ENCODE data around the gene PDZD2.

The PDZD2 gene

DNA sequence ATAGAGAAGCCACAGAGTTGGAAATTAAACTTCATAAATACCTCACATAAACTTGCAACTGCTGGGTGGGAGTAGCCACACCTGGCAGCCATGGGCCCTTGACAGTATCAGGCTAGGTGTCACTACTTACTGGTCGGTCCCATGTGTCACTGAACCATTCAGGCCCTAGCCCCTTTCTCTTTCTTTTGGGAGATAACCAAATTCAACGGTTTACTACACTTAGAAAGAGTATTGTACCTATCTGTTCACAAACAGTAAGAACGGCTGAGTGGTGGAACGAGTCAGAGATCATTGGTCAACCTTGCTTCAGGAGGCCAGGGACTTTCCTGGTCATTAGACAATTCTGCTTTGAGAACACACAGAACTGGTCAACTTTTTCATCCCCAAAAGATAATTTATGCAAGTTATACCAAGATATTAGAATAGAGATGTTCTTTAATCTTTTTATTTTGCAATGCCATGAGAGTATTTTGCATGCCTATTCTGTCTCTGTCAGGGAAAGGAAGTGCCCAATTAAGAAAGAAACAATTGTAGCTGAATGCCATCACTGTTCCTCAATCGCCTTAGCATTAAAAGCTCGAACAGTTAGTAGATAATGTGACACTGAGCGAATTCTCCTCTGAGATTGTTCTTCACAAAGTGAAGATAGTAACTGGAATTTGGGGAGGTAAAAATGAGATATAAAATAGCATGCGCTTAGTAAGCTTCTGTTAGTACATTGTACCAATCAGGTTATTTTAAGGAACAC lies 484.3 kb downstream of the PDZD2 start:
- H3K36me3 ChIP-seq (ENCODE audit: control insufficient read depth, insufficient read depth, low read length) = peaks cover 28% of the 10 kb centered on the region
- H3K4me1 ChIP-seq (ENCODE audit: control insufficient read depth, insufficient read depth, low read length, poor library complexity, severe bottlenecking) = no peaks in the 10 kb centered on the region
- H3K9me3 ChIP-seq (ENCODE audit: control insufficient read depth, low read length) = no peaks in the 10 kb centered on the region
- no peak overlapping the region for H3K27ac ChIP-seq (ENCODE audit: insufficient read depth, low read length, poor library complexity, severe bottlenecking)
- no peaks in the 10 kb centered on the region for H3K27me3 ChIP-seq (replicated peaks; ENCODE audit: control insufficient read depth, insufficient read depth, low read length, poor library complexity, severe bottlenecking)
- H3K4me3 ChIP-seq (ENCODE audit: insufficient read depth, low read depth, low read length, poor library complexity, severe bottlenecking) = no peak overlapping the region
- DNase-seq = no peak

DNA sequence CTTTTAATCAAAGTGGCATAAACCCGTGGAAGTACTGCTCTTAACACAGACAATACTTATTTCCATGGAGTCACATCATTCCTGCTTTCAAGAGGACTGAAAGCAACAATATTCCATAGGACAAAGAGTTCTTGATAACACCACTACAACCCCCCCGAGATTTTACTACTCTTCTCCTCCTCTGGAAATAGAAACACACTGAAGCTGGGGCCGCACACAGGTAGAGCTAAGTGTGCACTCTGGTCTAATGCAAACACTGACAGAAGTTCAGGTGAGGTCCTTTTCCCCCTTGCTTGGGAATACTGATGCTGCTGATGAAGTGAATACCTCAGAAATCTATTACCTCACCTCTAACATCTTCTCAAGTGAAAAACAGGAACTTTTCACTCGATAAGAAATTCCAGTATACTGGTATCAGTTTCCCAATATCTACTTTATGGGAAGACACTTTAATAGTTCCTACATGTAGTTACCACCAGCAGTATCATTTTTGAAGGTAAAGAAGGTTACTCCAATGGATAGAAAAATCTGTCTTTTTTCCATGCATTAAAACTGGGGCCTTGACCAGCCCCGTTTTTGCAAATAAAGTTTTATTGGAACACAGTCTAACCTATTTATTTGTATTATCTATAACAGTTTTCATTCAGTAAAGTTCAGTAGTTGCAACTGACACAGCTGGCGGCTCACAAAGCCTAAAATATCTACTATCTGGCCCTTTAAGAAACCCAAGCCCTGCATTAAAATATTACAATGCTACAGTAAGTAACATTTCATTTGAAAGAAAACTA lies 485.2 kb downstream of the PDZD2 start:
- no peak for DNase-seq
- H3K36me3 ChIP-seq (ENCODE audit: control insufficient read depth, insufficient read depth, low read length) = peaks cover 28% of the 10 kb centered on the region
- no peaks in the 10 kb centered on the region for H3K9me3 ChIP-seq (ENCODE audit: control insufficient read depth, low read length)

DNA sequence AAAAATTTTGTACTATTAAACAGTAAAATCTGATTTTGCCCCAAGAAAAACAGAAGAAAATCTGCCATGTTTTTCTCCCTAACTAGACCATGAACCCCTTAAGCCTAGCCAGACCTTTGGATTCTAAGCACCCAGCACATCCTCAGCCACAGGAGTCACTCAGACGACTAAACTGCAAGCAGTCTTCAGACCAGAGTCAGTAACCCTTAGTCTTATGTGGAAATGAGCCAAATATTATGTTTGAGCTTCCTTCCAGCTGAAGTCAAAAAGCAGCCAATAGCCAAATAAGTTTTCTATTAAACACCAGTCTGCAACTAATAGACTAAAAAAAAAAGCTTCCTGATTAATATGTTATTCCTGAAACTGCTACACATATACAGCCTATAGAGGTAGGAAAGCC lies 487.8 kb downstream of the PDZD2 start:
- peaks cover 22% of the 10 kb centered on the region for H3K36me3 ChIP-seq (ENCODE audit: control insufficient read depth, insufficient read depth, low read length)

More for the DNA sequence above, 485.2 kb downstream of the PDZD2 start:
- Histone ChIP-seq H3K4me1 (ENCODE audit: control insufficient read depth, insufficient read depth, low read length, poor library complexity, severe bottlenecking) (no peaks in the 10 kb centered on the region), H3K27ac (ENCODE audit: insufficient read depth, low read length, poor library complexity, severe bottlenecking) (no peak overlapping the region), H3K4me3 (ENCODE audit: insufficient read depth, low read depth, low read length, poor library complexity, severe bottlenecking) (no peak overlapping the region), H3K27me3 (replicated peaks; ENCODE audit: control insufficient read depth, insufficient read depth, low read length, poor library complexity, severe bottlenecking) (no peaks in the 10 kb centered on the region)

DNA sequence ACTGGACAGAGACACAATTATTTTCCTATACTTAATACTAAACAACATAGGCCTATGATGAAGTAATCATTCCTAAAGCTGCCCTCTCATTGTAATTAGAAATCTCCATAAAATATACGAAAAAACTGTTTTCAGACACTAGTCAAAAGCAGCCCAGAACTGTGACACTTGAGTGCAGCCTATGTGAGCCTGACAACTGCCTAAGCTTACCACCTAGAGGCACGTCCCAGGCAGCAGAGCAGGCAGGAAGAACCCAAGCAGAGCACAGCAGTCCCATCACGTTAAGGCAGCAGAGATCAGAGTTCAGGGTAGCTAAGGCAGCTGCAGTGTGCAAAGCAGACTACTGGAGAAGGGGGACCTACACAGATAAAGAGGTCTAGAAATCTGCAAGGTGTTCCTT lies 488.8 kb downstream of the PDZD2 start:
- Histone ChIP-seq H3K4me1 (ENCODE audit: control insufficient read depth, insufficient read depth, low read length, poor library complexity, severe bottlenecking) (no peaks in the 10 kb centered on the region), H3K27ac (ENCODE audit: insufficient read depth, low read length, poor library complexity, severe bottlenecking) (no peak overlapping the region)
- no peak for DNase-seq

More for the DNA sequence above, 487.8 kb downstream of the PDZD2 start:
- Histone ChIP-seq H3K27me3 (replicated peaks; ENCODE audit: control insufficient read depth, insufficient read depth, low read length, poor library complexity, severe bottlenecking) (no peaks in the 10 kb centered on the region), H3K4me3 (ENCODE audit: insufficient read depth, low read depth, low read length, poor library complexity, severe bottlenecking) (no peak overlapping the region), H3K4me1 (ENCODE audit: control insufficient read depth, insufficient read depth, low read length, poor library complexity, severe bottlenecking) (no peaks in the 10 kb centered on the region), H3K27ac (ENCODE audit: insufficient read depth, low read length, poor library complexity, severe bottlenecking) (no peak overlapping the region), H3K9me3 (ENCODE audit: control insufficient read depth, low read length) (no peaks in the 10 kb centered on the region)
- no peak for DNase-seq

DNA sequence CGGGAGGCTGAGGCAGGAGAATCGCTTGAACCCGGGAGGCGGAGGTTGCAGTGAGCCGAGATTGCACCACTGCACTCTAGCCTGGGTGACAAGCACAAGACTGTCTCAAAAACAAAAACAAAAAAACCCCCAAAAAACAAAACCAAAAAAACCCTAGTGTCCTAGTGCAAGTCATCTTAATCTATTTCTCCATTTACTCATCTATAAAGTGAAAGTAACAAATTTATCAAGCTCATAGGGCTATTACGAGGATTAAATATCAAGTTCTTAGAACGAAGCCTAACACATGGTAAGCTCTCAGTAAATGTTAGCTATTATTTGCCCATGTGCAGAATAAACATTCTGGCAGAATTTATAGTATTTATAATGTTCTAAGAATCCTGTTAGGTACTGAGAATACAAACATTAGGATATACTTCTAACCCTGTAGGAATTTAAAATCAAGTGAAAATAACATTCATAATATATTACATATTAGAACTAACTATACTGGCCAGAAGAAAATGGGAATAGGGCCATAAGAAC lies 490.2 kb downstream of the PDZD2 start:
- no peak overlapping the region for H3K4me3 ChIP-seq (ENCODE audit: insufficient read depth, low read depth, low read length, poor library complexity, severe bottlenecking)
- peaks cover 19% of the 10 kb centered on the region for H3K36me3 ChIP-seq (ENCODE audit: control insufficient read depth, insufficient read depth, low read length)
- DNase-seq = no peak
- H3K4me1 ChIP-seq (ENCODE audit: control insufficient read depth, insufficient read depth, low read length, poor library complexity, severe bottlenecking) = no peaks in the 10 kb centered on the region
- H3K27me3 ChIP-seq (replicated peaks; ENCODE audit: control insufficient read depth, insufficient read depth, low read length, poor library complexity, severe bottlenecking) = no peaks in the 10 kb centered on the region
- no peaks in the 10 kb centered on the region for H3K9me3 ChIP-seq (ENCODE audit: control insufficient read depth, low read length)
- no peak overlapping the region for H3K27ac ChIP-seq (ENCODE audit: insufficient read depth, low read length, poor library complexity, severe bottlenecking)

More for the DNA sequence above, 488.8 kb downstream of the PDZD2 start:
- Histone ChIP-seq H3K36me3 (ENCODE audit: control insufficient read depth, insufficient read depth, low read length) (peaks cover 22% of the 10 kb centered on the region), H3K4me3 (ENCODE audit: insufficient read depth, low read depth, low read length, poor library complexity, severe bottlenecking) (no peak overlapping the region), H3K27me3 (replicated peaks; ENCODE audit: control insufficient read depth, insufficient read depth, low read length, poor library complexity, severe bottlenecking) (no peaks in the 10 kb centered on the region), H3K9me3 (ENCODE audit: control insufficient read depth, low read length) (no peaks in the 10 kb centered on the region)

DNA sequence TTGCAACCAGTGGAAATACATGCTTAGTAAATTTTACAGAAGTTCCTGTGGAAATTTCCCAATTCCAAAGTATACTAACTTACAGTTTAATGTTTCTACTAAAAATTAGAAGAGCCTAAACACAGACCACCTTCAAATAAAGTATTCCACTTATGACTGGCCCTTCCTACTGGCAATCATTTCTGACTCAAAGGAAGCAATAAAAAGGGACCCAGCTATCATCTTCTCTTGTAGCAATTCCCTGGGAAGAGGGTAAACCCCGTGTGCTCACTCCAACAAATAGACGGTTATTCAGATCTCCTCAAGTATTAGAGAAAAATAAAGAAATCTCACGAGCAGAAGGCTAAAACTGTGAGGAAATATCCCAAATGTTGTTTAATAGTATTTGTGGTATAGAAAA lies 491.9 kb downstream of the PDZD2 start:
- no peaks in the 10 kb centered on the region for H3K9me3 ChIP-seq (ENCODE audit: control insufficient read depth, low read length)
- H3K4me3 ChIP-seq (ENCODE audit: insufficient read depth, low read depth, low read length, poor library complexity, severe bottlenecking) = no peak overlapping the region
- peaks cover 21% of the 10 kb centered on the region for H3K36me3 ChIP-seq (ENCODE audit: control insufficient read depth, insufficient read depth, low read length)
- no peaks in the 10 kb centered on the region for H3K4me1 ChIP-seq (ENCODE audit: control insufficient read depth, insufficient read depth, low read length, poor library complexity, severe bottlenecking)
- no peak overlapping the region for H3K27ac ChIP-seq (ENCODE audit: insufficient read depth, low read length, poor library complexity, severe bottlenecking)
- DNase-seq = no peak
- no peaks in the 10 kb centered on the region for H3K27me3 ChIP-seq (replicated peaks; ENCODE audit: control insufficient read depth, insufficient read depth, low read length, poor library complexity, severe bottlenecking)

DNA sequence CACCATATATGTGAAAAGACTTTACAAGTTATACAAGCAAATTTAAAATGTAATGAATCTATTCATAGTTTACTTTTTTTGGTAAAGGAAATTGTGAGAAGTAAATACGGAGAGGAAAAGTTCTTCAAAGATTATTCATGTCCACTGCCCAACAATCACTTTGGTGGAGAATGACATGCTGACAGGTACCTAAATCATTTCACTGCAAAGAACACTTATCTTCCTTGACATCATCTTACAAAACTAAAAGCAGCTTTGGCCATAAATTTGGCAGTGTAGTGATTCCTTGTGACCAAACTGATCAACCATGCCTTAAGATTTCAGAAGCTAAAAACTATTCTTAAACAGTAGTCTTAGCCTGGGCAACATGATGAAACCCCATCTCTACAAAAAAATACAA lies 492.7 kb downstream of the PDZD2 start:
- Histone ChIP-seq H3K9me3 (ENCODE audit: control insufficient read depth, low read length) (no peaks in the 10 kb centered on the region), H3K36me3 (ENCODE audit: control insufficient read depth, insufficient read depth, low read length) (peaks cover 14% of the 10 kb centered on the region), H3K27ac (ENCODE audit: insufficient read depth, low read length, poor library complexity, severe bottlenecking) (no peak overlapping the region), H3K27me3 (replicated peaks; ENCODE audit: control insufficient read depth, insufficient read depth, low read length, poor library complexity, severe bottlenecking) (no peaks in the 10 kb centered on the region), H3K4me3 (ENCODE audit: insufficient read depth, low read depth, low read length, poor library complexity, severe bottlenecking) (no peak overlapping the region), H3K4me1 (ENCODE audit: control insufficient read depth, insufficient read depth, low read length, poor library complexity, severe bottlenecking) (no peaks in the 10 kb centered on the region)
- DNase-seq = no peak

DNA sequence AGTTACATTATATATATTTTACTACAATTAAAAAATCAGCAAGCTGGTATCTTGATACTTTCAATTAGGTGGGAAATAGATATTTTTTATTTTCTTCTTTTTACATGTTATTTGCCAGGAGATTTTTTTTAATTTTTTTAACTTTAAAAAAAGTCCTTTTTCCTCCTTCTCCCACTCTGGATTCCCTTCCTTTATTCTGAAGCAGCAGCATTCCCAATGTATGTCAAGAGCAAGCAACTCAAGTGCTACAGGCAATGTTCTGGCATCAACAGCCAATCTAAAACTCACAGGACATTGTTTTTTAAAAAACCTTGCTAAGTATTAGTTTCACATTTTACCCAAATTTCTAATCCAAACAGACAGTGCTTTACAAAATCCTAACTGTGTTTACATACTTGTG lies 493.8 kb downstream of the PDZD2 start:
- DNase-seq = no peak
- Histone ChIP-seq H3K4me3 (ENCODE audit: insufficient read depth, low read depth, low read length, poor library complexity, severe bottlenecking) (no peak overlapping the region), H3K4me1 (ENCODE audit: control insufficient read depth, insufficient read depth, low read length, poor library complexity, severe bottlenecking) (no peaks in the 10 kb centered on the region), H3K27me3 (replicated peaks; ENCODE audit: control insufficient read depth, insufficient read depth, low read length, poor library complexity, severe bottlenecking) (no peaks in the 10 kb centered on the region), H3K9me3 (ENCODE audit: control insufficient read depth, low read length) (no peaks in the 10 kb centered on the region), H3K27ac (ENCODE audit: insufficient read depth, low read length, poor library complexity, severe bottlenecking) (no peak overlapping the region), H3K36me3 (ENCODE audit: control insufficient read depth, insufficient read depth, low read length) (peaks cover 12% of the 10 kb centered on the region)

DNA sequence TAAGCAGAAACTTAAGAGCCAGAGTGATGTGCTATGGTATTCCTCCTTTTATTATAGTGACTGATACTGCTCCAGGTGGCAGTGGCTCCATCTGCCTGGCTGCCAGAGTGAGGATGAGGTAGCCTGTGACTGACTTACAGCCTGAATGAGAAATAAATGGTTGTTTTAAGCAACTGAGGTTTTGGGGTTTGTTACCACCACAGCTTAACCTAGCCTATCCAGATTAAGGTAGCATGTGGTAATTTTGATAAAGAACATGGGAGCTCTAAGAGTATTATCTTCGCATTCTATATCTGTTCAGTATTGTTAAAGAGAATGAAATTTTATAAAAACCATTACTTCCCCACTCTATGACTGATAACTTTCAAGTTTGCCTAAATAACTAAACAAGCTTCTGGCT lies 496.2 kb downstream of the PDZD2 start:
- no peak for DNase-seq
- H3K27ac ChIP-seq (ENCODE audit: insufficient read depth, low read length, poor library complexity, severe bottlenecking) = no peak overlapping the region
- H3K4me1 ChIP-seq (ENCODE audit: control insufficient read depth, insufficient read depth, low read length, poor library complexity, severe bottlenecking) = peaks cover 2% of the 10 kb centered on the region
- peaks cover 12% of the 10 kb centered on the region for H3K36me3 ChIP-seq (ENCODE audit: control insufficient read depth, insufficient read depth, low read length)
- H3K27me3 ChIP-seq (replicated peaks; ENCODE audit: control insufficient read depth, insufficient read depth, low read length, poor library complexity, severe bottlenecking) = no peaks in the 10 kb centered on the region
- no peaks in the 10 kb centered on the region for H3K9me3 ChIP-seq (ENCODE audit: control insufficient read depth, low read length)
- H3K4me3 ChIP-seq (ENCODE audit: insufficient read depth, low read depth, low read length, poor library complexity, severe bottlenecking) = no peak overlapping the region

DNA sequence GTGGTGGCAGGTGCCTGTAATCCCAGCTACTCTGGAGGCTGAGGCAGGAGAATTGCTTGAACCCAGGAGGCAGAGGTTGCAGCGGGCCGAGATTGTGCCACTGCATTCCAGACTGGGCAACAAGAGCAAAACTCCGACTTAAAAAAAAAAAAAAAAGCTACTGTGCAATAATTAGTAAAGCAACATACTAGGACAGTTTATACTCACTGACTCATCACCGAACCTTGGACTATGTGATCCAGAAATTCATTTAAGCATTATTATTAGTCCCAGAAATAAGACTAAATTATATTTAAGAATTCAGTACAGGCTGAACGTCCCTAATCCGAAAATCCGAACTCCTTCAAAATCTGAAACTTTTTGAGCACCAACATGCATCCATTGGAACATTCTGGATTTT lies 497.4 kb downstream of the PDZD2 start:
- no peak for DNase-seq
- Histone ChIP-seq H3K9me3 (ENCODE audit: control insufficient read depth, low read length) (no peaks in the 10 kb centered on the region), H3K36me3 (ENCODE audit: control insufficient read depth, insufficient read depth, low read length) (peaks cover 12% of the 10 kb centered on the region), H3K27ac (ENCODE audit: insufficient read depth, low read length, poor library complexity, severe bottlenecking) (no peak overlapping the region), H3K4me3 (ENCODE audit: insufficient read depth, low read depth, low read length, poor library complexity, severe bottlenecking) (no peak overlapping the region), H3K27me3 (replicated peaks; ENCODE audit: control insufficient read depth, insufficient read depth, low read length, poor library complexity, severe bottlenecking) (no peaks in the 10 kb centered on the region), H3K4me1 (ENCODE audit: control insufficient read depth, insufficient read depth, low read length, poor library complexity, severe bottlenecking) (peaks cover 2% of the 10 kb centered on the region)

All from effector memory CD4-positive, alpha-beta T cell (primary cell).